Brain microvascular endothelial cell (primary cell): ENCODE results near the gene EFCAB9.
"Not testable (repeated sequence)": the region's sequence is repeated elsewhere in the genome, so short reads cannot be mapped to it uniquely, and the experiment has no call there.

Experiments
- DNase-seq: peaks from one replicate; pipeline ENCODE4 v3.0.0-alpha.2; 2020
- H3K27ac ChIP-seq: fragments of 250-450 bp; sonication (Bioruptor Pico); 2 replicates; pipeline ENCODE4 v1.5.1; 2020; ENCODE audit warnings: mild to moderate bottlenecking, moderate library complexity
- H3K27me3 ChIP-seq: fragments of 250-450 bp; sonication (Bioruptor Pico); replicated peaks from 2 replicates; pipeline ENCODE4 v1.5.1; 2020; ENCODE audit warnings: mild to moderate bottlenecking
- H3K36me3 ChIP-seq: fragments of 250-450 bp; sonication (Bioruptor Pico); replicated peaks from 2 replicates; pipeline ENCODE4 v1.5.1; 2020; ENCODE audit warnings: mild to moderate bottlenecking
- H3K4me3 ChIP-seq: 2 replicates; pipeline ENCODE4 v1.5.1; 2011; ENCODE audit warnings: low read depth, mild to moderate bottlenecking, control low read depth, low read length, moderate library complexity
- CTCF ChIP-seq: IDR thresholded peaks from 2 replicates; pipeline ENCODE4 v1.5.1; 2011; ENCODE audit warnings: low read depth, mild to moderate bottlenecking, moderate library complexity, low read length, control low read depth, inconsistent platforms; ENCODE audit errors: missing control alignments
- in situ Hi-C: cut with HindIII; loops from 2 replicates; pipeline ENCODE4 v1.10.0; 2017; ENCODE audit warnings: low sequenced_read_pairs, low pct_ligation_motif_present

Gene EFCAB9

GRCh38 chr5:172188033-172188892 is 5.7 kb upstream of the EFCAB9 start, which contains the start of gene STK10:
TSS of gene STK10 (minus strand) at chr5:172188224. CDS start at chr5:172188042, 182 bp downstream.
- H3K27me3 ChIP-seq: no peaks in the 10 kb centered on the region
- peak within 1 kb of the TSS; percentile 94 for H3K4me3 ChIP-seq
- peak within 1 kb of the TSS; percentile 26 for H3K27ac ChIP-seq
- peak; percentile 78 for DNase-seq
- H3K36me3 ChIP-seq: no peaks in the 10 kb centered on the region
- in situ Hi-C loops: no loop called here
- peak; percentile 77 for TF ChIP-seq CTCF

GRCh38 chr5:172188893-172189692 is 4.9 kb upstream of the EFCAB9 start:
- peak overlapping the region; percentile 94 for H3K4me3 ChIP-seq
- peak; percentile 68 for DNase-seq
- peak overlapping the region; percentile 35 for H3K27ac ChIP-seq
- in situ Hi-C loops: no loop called here
- no peaks in the 10 kb centered on the region for H3K27me3 ChIP-seq
- no peak for TF ChIP-seq CTCF
- no peaks in the 10 kb centered on the region for H3K36me3 ChIP-seq

GRCh38 chr5:172189693-172190296 is 4.2 kb upstream of the EFCAB9 start:
- Histone ChIP-seq H3K27me3 (no peaks in the 10 kb centered on the region), H3K27ac (peak overlapping the region; percentile 35), H3K4me3 (peak overlapping the region; percentile 20), H3K36me3 (no peaks in the 10 kb centered on the region)
- DNase-seq: no peak
- TF ChIP-seq CTCF: no peak
- in situ Hi-C loops: no loop called here

GRCh38 chr5:172194985-172195774 is 1.2 kb downstream of the EFCAB9 start:
- TF ChIP-seq CTCF: no peak
- DNase-seq: no peak
- in situ Hi-C loops: no loop called here
- Histone ChIP-seq H3K4me3 (no peak overlapping the region), H3K27me3 (no peaks in the 10 kb centered on the region), H3K27ac (no peak overlapping the region), H3K36me3 (no peaks in the 10 kb centered on the region)

- DNase-seq, H3K36me3 ChIP-seq, H3K4me3 ChIP-seq, in situ Hi-C loops, H3K27me3 ChIP-seq, H3K27ac ChIP-seq: not testable (repeated sequence)
Observed at GRCh38 chr5:172197775-172198174, 3.8 kb downstream of the EFCAB9 start.
